ENCODE data around the gene PSTPIP2.
"Not testable (repeated sequence)": the region's sequence is repeated elsewhere in the genome, so short reads cannot be mapped to it uniquely, and the experiment has no call there.

The PSTPIP2 gene

GRCh38 chr18:45981821-45982220 is 90.2 kb downstream of the PSTPIP2 start:
- DNase-seq (ENCODE audit: low read depth), result no peak

DNA sequence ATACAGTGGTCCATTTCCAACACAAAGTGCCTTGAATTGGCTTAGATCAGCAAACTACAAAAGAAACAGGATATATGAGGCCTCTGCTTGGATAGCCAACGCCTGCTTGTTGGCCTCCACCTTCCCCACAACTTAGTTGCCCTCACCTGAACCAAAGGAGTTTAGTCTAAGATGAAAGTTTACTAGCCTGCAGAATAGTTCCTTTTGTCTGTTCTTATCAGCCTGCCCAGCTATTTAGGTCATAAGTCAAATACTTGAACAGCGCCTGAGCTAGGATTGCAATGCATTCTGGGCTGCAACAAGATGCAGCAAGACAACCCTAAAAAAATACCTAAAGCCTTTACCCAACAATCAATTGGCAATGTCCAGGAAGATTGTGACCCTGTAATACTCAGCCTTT is 91.8 kb downstream of the PSTPIP2 start:
- no peak for DNase-seq (ENCODE audit: low read depth)

- no peak for DNase-seq (ENCODE audit: low read depth)
These were observed 94.0 kb downstream of the PSTPIP2 start for GRCh38 chr18:45978084-45978483.

DNA sequence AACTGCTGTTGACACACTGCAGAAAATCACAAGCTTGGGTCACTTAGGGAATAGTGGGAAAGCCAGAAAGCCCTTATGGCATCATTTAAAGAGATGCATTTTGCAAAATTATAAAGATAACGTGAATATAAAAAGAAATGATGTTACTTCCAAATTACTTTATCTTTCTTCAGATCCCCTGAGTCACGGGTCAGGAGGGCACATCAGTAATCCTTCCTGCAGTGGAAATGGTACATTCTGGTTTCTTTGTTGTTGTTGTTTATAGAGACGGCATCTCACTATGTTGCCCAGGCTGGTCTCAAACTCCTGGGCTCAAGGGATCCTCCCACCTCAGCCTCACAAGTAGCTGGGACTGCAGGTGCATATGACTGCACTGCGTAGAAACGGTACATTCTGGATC is 95.1 kb downstream of the PSTPIP2 start:
- DNase-seq (ENCODE audit: low read depth), result peak; percentile 11

GRCh38 chr18:45976566-45976965 is 95.5 kb downstream of the PSTPIP2 start:
- DNase-seq (ENCODE audit: low read depth), result peak; percentile 38

DNA sequence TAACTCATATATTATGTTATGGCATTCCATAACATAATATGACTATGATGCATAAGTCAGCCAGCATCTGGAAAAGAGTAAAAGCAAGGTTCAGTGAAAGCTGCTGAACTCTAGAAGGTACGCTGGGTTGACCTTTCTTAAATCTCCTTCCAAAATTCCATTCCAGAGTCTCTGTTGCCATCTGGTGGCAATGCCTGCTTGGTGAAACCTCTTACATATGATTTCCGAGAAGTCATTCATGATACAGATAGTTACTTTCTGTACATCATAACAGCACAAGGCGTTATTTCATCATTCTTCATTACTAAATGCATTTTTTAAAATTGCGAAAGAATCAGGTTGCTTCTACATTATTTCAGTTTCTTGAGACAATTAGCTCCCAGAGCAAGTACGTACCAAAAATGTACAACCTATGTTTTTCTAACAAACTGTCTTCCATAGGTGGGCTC is 97.9 kb downstream of the PSTPIP2 start:
- peak; percentile 80 for DNase-seq (ENCODE audit: low read depth)

GRCh38 chr18:45967007-45967706 is 104.9 kb downstream of the PSTPIP2 start, which contains the start of gene EPG5:
Gene EPG5 (minus strand): TSS chr18:45967329. CDS start chr18:45967239, 90 bp downstream.
- DNase-seq (ENCODE audit: low read depth), result peak; percentile 93

DNA sequence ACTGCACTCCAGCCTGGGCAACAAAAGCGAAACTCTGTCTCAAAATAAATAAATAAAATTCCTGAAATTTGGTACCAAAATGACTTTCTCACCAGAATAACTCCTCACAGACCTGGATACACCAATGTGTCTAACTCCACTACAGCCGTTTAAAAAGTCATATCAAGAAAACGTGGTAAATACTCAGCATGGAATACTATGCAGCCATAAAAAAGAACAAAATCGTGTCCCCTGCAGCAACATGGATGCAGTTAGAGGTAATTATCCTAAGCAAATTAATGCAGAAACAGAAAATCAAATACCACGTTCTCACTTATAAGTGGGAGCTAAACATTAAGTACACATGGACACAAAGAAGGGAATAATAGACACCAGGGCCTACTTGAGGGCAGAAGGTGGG is 107.1 kb downstream of the PSTPIP2 start:
- DNase-seq (ENCODE audit: low read depth), result not testable (repeated sequence)

- DNase-seq (ENCODE audit: low read depth), result peak; percentile 93
These were observed 109.2 kb downstream of the PSTPIP2 start for GRCh38 chr18:45962866-45963265.

DNA sequence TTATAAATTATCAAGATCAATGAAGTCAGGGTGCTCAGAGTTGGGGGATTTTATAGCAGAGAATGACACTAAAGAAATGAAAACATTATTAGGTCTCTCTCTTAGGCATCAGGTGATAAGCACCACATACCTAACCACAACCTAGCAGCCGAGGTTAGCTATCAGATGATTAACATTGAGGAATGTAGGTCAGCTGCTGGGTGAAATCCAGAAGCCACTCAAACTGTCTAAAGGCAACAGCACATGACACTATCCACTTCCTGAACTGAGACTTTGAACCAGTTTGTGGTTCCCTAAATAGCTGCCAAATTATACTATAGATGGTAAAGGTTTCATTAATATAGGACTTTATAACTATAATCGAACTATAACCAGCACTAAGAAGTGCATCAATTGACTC is 109.6 kb downstream of the PSTPIP2 start:
- peak; percentile 90 for DNase-seq (ENCODE audit: low read depth)

DNA sequence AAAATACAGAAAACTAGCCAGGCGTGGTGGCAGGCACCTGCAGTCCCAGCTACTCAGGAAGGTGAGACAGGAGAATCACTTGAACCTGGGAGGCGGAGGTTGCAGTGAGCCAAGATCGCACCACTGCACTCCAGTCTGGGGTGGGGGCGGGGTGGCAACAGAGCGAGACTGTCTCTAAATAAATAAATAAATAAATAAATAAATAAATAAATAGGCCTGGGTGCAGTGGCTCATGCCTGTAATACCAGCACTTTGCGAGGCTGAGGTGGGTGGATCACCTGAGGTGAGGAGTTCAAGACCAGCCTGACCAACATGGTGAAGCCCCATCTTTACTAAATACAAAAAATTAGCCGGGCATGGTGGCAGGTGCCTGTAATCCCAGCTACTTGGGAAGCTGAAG is 112.6 kb downstream of the PSTPIP2 start:
- not testable (repeated sequence) for DNase-seq (ENCODE audit: low read depth)

DNA sequence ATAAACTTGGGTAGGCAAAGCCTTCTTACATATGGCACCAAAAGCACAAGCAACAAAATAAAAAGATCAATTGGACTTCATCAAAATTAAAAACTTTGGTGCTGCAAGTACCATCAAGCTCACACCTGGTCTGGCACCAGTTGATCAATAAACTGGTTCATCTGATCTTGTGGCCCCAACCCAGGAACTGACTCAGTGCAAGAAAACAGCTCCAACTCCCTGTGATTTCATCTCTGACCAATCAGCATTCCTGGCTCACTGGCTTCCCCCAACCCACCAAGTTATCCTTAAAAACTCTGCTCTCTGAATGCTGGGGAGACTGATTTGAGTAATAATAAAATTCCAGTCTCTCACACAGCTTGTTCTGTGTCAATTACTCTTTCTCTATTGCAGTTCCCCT is 113.3 kb downstream of the PSTPIP2 start:
- DNase-seq (ENCODE audit: low read depth), result peak; percentile 40

- DNase-seq (ENCODE audit: low read depth), result no peak
These were observed 114.0 kb downstream of the PSTPIP2 start for GRCh38 chr18:45958027-45958426.

GRCh38 chr18:45957100-45957499 is 115.0 kb downstream of the PSTPIP2 start:
- peak; percentile 71 for DNase-seq (ENCODE audit: low read depth)

GRCh38 chr18:45954070-45954934 is 117.8 kb downstream of the PSTPIP2 start:
- peak; percentile 96 for DNase-seq (ENCODE audit: low read depth)

DNA sequence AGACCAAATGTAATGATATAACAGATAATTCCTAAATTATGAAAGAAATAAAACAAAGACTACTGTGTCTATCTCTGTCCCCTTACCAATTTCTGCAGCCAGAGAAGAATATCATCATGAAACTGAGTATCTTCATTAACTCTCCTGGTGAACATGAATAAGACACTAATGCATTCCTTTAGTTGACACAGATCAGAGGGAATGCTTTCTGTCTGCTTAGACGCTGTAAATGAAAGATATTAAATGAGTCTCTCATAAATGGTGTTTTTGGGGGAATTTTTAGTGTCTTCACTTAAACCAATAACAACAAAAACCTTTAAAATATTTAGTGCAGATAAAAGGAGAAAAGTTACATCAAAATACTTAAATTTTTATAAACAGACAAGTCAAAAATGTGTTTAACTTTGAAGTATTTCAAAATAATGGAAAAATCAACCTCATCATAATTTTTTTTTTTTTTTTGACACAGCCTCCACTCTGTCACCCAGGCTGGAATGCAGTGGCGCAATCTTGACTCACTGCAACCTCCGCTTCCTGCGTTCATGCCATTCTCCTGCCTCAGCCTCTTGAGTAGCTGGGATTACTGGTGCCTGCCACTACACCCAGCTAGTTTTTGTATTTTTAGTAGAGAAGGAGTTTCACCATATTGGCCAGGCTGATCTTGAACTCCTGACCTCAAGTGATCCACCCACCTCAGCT is 120.9 kb downstream of the PSTPIP2 start:
- peak; percentile 95 for DNase-seq (ENCODE audit: low read depth)

DNA sequence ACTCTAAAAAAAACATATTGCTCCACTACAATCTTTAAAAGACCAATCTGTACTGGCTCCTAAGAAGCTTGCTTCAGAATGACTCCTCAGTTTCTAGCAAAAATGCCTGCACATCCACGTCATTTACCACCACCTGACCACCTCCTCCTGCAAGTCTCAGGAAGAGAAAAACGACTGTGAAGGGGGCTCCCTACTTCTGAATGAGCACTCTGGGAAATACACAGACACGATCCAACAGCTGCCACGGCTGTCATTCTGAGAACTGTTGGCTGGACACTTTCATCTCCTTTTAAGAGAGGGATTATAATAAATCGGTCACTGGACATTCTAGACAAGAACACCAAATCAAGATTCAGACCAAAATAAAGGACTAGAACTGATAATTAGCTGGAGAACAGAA is 126.4 kb downstream of the PSTPIP2 start:
- DNase-seq (ENCODE audit: low read depth), result no peak

- no peak for DNase-seq (ENCODE audit: low read depth)
These were observed 131.3 kb downstream of the PSTPIP2 start for GRCh38 chr18:45940724-45941123.

- no peak for DNase-seq (ENCODE audit: low read depth)
These were observed 132.8 kb downstream of the PSTPIP2 start for GRCh38 chr18:45939236-45939635.

DNA sequence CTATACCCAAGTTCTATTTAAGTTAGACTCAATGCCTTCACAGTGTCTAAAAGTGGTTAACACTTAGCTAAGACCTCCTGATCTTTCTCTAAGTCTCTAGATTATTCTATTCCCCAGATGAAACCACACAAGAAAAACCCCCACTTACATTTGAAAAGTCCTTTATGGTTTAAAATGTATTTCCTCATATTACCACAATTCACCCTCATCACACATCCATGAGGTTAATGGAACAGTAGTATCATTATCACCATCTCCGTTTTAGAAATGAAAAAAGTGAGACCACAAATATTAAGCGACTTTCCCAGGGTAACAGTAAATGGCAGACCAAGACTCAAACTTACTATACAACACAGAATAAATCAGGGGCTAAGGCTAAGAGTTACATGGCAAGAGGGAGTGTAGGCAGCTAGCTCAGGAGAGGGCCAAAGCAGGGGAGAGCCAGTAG is 133.5 kb downstream of the PSTPIP2 start:
- DNase-seq (ENCODE audit: low read depth), result no peak

- peak; percentile 64 for DNase-seq (ENCODE audit: low read depth)
These were observed 136.3 kb downstream of the PSTPIP2 start for GRCh38 chr18:45935591-45936335.
